ENCODE data around the gene SLC15A1. TPM values are rescaled to one million over a fixed set of nuclear protein-coding genes. Genes with fewer than 3 reads are reported as not detected.
A peak's percentile ranks its signal among the peaks of the same experiment; 100 is the strongest.

SLC15A1 gene
- polyA plus RNA-seq, 2 donors: 0.46 to 2.2 TPM

DNA sequence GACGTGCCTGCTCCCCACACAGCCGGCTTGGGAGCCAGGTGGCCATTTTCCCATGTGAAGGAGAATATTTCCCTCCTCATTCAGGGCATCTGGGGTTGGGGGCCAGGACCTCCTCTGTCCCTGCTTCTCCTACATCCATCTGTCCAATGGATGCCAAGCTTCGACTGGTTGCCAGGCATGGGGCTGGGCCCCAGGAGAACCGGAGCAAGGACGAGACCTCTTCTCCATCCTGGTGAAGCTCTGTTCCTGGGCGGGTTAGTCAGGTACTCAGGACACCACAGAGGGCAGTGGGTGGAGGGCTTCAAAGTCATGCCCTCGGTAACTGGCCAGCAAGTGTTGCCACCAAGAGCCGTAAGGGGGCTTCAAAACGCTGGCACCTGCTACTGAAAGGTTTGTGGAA, 22.3 kb upstream of the SLC15A1 start:
- H3K27me3 ChIP-seq (ENCODE audit: control insufficient read depth in 1 of 2, insufficient read depth in 2 of 2, low read length in 2 of 2): no peaks in the 10 kb centered on the region
- no peaks in the 10 kb centered on the region for H3K9me3 ChIP-seq (ENCODE audit: control insufficient read depth in 2 of 2, insufficient read depth in 1 of 2, low read depth in 1 of 2, low read length in 1 of 2)
- no peak overlapping the region for H3K27ac ChIP-seq (ENCODE audit: low read depth in 2 of 2, low read length in 1 of 2)
- H3K36me3 ChIP-seq (ENCODE audit: control insufficient read depth in 2 of 2, insufficient read depth in 2 of 2, low read length in 1 of 2): no peaks in the 10 kb centered on the region
- H3K4me1 ChIP-seq (ENCODE audit: control insufficient read depth in 2 of 2, insufficient read depth in 2 of 2, low read length in 1 of 2): no peaks in the 10 kb centered on the region
- no peak overlapping the region for H3K4me3 ChIP-seq (ENCODE audit: low read depth in 1 of 2, low read length in 2 of 2)
- 93% methylated on average over 9 of the region's 9 CpGs for WGBS, 2 donors

DNA sequence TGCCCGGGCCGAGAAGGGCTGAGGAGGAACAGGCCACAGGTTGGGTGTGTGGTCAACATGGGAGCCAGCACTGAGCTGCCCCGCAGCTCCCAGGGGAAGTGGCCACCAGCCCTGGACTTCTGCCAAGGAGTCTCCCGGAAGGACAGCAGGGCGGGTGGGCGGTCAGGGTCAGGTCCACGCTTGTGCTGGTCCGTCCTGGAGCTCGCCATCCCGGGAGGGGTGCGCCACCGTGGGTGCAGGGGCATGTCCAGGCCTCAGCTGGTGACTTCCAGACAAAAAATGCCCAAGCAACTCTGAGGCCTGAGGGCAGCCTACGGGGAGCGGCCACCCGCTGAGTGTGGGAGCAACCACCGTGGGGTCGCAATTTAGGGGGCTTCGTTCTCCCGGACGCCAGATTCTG, 21.4 kb upstream of the SLC15A1 start:
- H3K27ac ChIP-seq (ENCODE audit: low read depth in 2 of 2, low read length in 1 of 2): no peak overlapping the region
- H3K27me3 ChIP-seq (ENCODE audit: control insufficient read depth in 1 of 2, insufficient read depth in 2 of 2, low read length in 2 of 2): no peaks in the 10 kb centered on the region
- no peaks in the 10 kb centered on the region for H3K9me3 ChIP-seq (ENCODE audit: control insufficient read depth in 2 of 2, insufficient read depth in 1 of 2, low read depth in 1 of 2, low read length in 1 of 2)
- H3K4me1 ChIP-seq (ENCODE audit: control insufficient read depth in 2 of 2, insufficient read depth in 2 of 2, low read length in 1 of 2): no peaks in the 10 kb centered on the region
- H3K36me3 ChIP-seq (ENCODE audit: control insufficient read depth in 2 of 2, insufficient read depth in 2 of 2, low read length in 1 of 2): no peaks in the 10 kb centered on the region
- H3K4me3 ChIP-seq (ENCODE audit: low read depth in 1 of 2, low read length in 2 of 2): no peak overlapping the region
- WGBS, 2 donors: 87 to 88% methylated on average over 20 of the region's 20 CpGs

DNA sequence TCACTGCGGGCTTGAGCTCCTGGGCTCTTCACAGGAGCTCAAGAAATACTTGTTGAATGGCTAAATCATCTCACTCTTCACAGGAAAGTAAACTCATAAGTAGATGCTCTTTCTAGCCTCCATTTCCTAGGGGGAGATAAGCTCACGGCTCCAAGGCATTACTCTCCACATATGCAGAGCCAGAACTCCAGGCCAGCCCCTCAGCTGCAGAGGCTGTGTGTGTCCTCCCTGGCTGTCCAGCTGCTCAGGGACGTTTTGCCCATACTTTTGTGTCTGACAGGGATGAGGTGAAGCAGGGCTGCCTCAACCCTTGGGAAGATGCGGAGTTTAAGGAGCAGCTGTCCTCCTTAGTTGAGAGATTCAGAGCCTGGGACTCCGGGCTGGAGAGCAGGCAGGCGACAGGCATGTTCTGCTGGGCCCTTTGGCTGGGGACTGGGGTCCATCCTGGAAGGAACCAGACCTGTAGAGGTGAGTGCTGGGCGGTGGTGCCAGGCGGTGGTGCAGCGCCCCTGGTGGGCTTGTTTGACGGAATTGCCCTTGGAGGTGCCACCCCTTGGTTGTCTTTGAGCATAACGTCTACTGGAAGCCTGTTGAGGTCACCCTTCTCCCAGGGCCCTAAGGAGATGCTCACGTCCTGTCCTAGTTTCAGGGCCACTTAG, 20.5 kb upstream of the SLC15A1 start:
- H3K27me3 ChIP-seq (ENCODE audit: control insufficient read depth in 1 of 2, insufficient read depth in 2 of 2, low read length in 2 of 2): no peaks in the 10 kb centered on the region
- H3K27ac ChIP-seq (ENCODE audit: low read depth in 2 of 2, low read length in 1 of 2): no peak overlapping the region
- H3K4me1 ChIP-seq (ENCODE audit: control insufficient read depth in 2 of 2, insufficient read depth in 2 of 2, low read length in 1 of 2): no peaks in the 10 kb centered on the region
- no peaks in the 10 kb centered on the region for H3K9me3 ChIP-seq (ENCODE audit: control insufficient read depth in 2 of 2, insufficient read depth in 1 of 2, low read depth in 1 of 2, low read length in 1 of 2)
- no peaks in the 10 kb centered on the region for H3K36me3 ChIP-seq (ENCODE audit: control insufficient read depth in 2 of 2, insufficient read depth in 2 of 2, low read length in 1 of 2)
- 78 to 87% methylated on average over 11 to 12 of the region's 12 CpGs for WGBS, 2 donors
- no peak overlapping the region for H3K4me3 ChIP-seq (ENCODE audit: low read depth in 1 of 2, low read length in 2 of 2)

DNA sequence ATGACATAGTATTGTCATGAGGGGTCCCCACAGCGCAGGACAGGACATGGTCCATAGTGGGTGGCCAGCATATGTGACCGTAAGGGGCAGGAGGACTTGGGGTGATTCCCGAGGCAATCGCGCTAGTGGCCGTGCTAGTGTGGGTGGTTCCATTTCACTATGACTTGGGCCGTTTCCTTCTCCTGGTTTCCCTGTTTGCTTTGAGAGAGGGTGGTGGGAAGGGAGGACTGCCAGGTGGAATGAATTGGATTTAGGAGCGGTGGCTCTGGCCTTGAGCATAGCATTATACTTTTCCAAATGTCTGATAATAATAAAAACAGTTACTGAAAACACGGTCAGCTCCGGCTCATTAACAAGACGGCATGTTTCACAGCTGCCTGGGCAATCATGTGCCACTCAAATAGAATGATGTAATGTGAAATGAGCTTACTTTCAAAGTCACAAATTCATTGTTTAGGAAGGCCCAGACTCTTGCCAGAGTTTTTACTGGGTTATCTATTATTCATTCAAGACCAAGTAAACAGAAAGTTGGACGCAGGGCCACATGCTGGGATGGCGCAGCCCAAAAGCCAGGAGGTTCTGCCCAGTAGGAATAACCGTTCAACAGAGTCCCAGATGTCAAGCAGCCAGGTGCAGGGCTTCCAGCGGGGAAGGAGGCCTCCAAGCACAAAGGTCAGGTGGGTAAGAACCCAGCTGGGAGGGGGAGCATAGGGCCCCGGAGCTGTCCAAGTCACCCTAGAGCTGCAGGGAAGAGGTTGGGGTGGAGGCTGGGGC, 19.6 kb upstream of the SLC15A1 start:
- Histone ChIP-seq H3K27me3 (ENCODE audit: control insufficient read depth in 1 of 2, insufficient read depth in 2 of 2, low read length in 2 of 2) (no peaks in the 10 kb centered on the region), H3K27ac (ENCODE audit: low read depth in 2 of 2, low read length in 1 of 2) (no peak overlapping the region), H3K4me3 (ENCODE audit: low read depth in 1 of 2, low read length in 2 of 2) (no peak overlapping the region), H3K9me3 (ENCODE audit: control insufficient read depth in 2 of 2, insufficient read depth in 1 of 2, low read depth in 1 of 2, low read length in 1 of 2) (no peaks in the 10 kb centered on the region), H3K36me3 (ENCODE audit: control insufficient read depth in 2 of 2, insufficient read depth in 2 of 2, low read length in 1 of 2) (no peaks in the 10 kb centered on the region), H3K4me1 (ENCODE audit: control insufficient read depth in 2 of 2, insufficient read depth in 2 of 2, low read length in 1 of 2) (no peaks in the 10 kb centered on the region)
- 72 to 73% methylated on average over 16 of the region's 16 CpGs for WGBS, 2 donors

DNA sequence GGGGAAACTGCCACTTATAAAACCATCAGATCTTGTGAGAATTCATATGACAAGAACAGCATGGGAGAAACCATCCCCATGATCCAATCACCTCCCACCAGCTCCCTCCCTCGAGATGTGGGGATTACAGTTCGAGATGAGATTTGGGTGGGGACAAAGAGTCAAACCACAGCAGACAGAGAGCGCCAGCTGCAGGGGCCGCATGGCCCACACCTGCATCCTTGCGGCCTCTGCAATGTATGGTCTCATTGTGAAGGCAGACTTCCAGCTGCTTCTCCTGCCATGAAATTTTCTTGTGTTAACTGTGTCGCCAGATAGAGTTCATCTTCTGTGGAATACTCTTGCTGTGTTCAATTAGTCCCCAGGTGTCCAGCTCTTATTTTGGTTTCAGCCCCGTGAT, 17.3 kb upstream of the SLC15A1 start:
- H3K9me3 ChIP-seq (ENCODE audit: control insufficient read depth in 2 of 2, insufficient read depth in 1 of 2, low read depth in 1 of 2, low read length in 1 of 2): no peaks in the 10 kb centered on the region
- H3K27me3 ChIP-seq (ENCODE audit: control insufficient read depth in 1 of 2, insufficient read depth in 2 of 2, low read length in 2 of 2): no peaks in the 10 kb centered on the region
- no peak overlapping the region for H3K4me3 ChIP-seq (ENCODE audit: low read depth in 1 of 2, low read length in 2 of 2)
- no peaks in the 10 kb centered on the region for H3K4me1 ChIP-seq (ENCODE audit: control insufficient read depth in 2 of 2, insufficient read depth in 2 of 2, low read length in 1 of 2)
- H3K27ac ChIP-seq (ENCODE audit: low read depth in 2 of 2, low read length in 1 of 2): no peak overlapping the region
- H3K36me3 ChIP-seq (ENCODE audit: control insufficient read depth in 2 of 2, insufficient read depth in 2 of 2, low read length in 1 of 2): no peaks in the 10 kb centered on the region
- 87% methylated on average over 7 of the region's 7 CpGs for WGBS, 2 donors

DNA sequence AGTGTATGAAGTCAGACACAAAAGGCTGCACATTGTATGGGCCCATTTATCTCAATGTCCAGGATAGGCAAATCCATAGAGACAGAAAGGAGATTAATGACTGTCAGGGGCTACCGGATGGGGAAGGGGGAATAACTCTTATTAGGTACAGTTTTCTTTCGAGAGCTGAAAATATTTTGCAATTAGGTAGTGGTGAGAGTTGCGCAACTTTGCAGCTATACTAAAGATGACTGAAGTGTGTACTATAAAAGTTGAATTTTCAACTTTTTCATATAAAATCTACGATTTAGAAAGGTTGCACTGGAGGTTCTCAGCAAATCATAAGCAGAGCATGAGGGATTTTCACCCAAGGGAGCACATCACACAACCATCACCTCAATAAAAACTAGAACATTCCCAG, 16.1 kb upstream of the SLC15A1 start:
- H3K4me1 ChIP-seq (ENCODE audit: control insufficient read depth in 2 of 2, insufficient read depth in 2 of 2, low read length in 1 of 2): no peaks in the 10 kb centered on the region
- no peak overlapping the region for H3K27ac ChIP-seq (ENCODE audit: low read depth in 2 of 2, low read length in 1 of 2)
- H3K9me3 ChIP-seq (ENCODE audit: control insufficient read depth in 2 of 2, insufficient read depth in 1 of 2, low read depth in 1 of 2, low read length in 1 of 2): no peaks in the 10 kb centered on the region
- WGBS, 2 donors: 82 to 87% methylated on average over 4 of the region's 4 CpGs
- H3K27me3 ChIP-seq (ENCODE audit: control insufficient read depth in 1 of 2, insufficient read depth in 2 of 2, low read length in 2 of 2): no peaks in the 10 kb centered on the region
- no peak overlapping the region for H3K4me3 ChIP-seq (ENCODE audit: low read depth in 1 of 2, low read length in 2 of 2)
- no peaks in the 10 kb centered on the region for H3K36me3 ChIP-seq (ENCODE audit: control insufficient read depth in 2 of 2, insufficient read depth in 2 of 2, low read length in 1 of 2)

DNA sequence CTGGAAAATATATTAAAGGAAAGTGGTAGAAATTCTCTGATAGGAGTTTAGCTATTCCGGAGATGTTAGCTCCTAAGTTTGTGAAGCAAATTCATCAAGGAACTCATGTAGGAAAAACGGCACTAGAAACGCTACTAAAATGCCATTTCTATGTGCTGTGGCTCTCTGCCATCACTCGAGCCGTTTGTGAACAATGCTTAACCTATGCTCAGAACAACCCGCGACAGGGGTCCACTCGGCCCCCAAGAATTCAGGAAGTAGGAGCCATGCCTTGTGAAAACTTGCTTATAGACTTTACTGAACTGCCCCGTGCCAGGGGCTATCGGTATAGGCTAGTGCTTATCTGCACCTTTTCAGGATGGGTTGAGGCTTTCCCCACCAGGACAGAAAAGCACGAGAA, 14.2 kb upstream of the SLC15A1 start:
- no peaks in the 10 kb centered on the region for H3K27me3 ChIP-seq (ENCODE audit: control insufficient read depth in 1 of 2, insufficient read depth in 2 of 2, low read length in 2 of 2)
- no peaks in the 10 kb centered on the region for H3K4me1 ChIP-seq (ENCODE audit: control insufficient read depth in 2 of 2, insufficient read depth in 2 of 2, low read length in 1 of 2)
- no peaks in the 10 kb centered on the region for H3K36me3 ChIP-seq (ENCODE audit: control insufficient read depth in 2 of 2, insufficient read depth in 2 of 2, low read length in 1 of 2)
- WGBS, 2 donors: 57 to 61% methylated on average over 11 of the region's 11 CpGs
- no peak overlapping the region for H3K4me3 ChIP-seq (ENCODE audit: low read depth in 1 of 2, low read length in 2 of 2)
- H3K27ac ChIP-seq (ENCODE audit: low read depth in 2 of 2, low read length in 1 of 2): no peak overlapping the region
- H3K9me3 ChIP-seq (ENCODE audit: control insufficient read depth in 2 of 2, insufficient read depth in 1 of 2, low read depth in 1 of 2, low read length in 1 of 2): no peaks in the 10 kb centered on the region

DNA sequence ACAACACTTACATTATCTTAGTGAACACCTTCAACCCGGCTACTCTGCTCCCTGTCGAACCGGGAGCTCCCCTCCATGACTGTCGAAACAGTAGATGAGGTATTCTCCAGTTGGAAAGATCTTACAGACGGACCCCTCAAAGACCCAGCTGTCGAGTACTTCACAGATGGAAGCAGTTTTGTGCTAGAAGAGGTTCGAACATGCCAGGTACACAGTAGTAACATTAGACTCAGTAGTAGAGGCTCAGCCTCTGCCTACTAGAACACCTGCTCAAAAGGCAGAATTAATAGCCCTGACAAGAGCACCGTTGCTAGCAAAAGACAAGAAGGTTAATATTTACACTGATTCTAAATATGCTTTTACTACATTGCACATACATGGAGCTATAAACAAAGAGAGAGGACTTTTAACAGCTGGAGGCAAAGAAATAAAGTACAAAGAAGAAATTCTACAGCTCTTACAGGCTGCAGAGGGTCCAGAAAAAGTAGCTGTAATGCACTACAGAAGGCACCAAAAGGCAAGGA, 13.6 kb upstream of the SLC15A1 start:
- no peak overlapping the region for H3K4me3 ChIP-seq (ENCODE audit: low read depth in 1 of 2, low read length in 2 of 2)
- 74 to 82% methylated on average over 8 of the region's 8 CpGs for WGBS, 2 donors
- no peaks in the 10 kb centered on the region for H3K9me3 ChIP-seq (ENCODE audit: control insufficient read depth in 2 of 2, insufficient read depth in 1 of 2, low read depth in 1 of 2, low read length in 1 of 2)
- no peak overlapping the region for H3K27ac ChIP-seq (ENCODE audit: low read depth in 2 of 2, low read length in 1 of 2)
- no peaks in the 10 kb centered on the region for H3K27me3 ChIP-seq (ENCODE audit: control insufficient read depth in 1 of 2, insufficient read depth in 2 of 2, low read length in 2 of 2)
- no peaks in the 10 kb centered on the region for H3K4me1 ChIP-seq (ENCODE audit: control insufficient read depth in 2 of 2, insufficient read depth in 2 of 2, low read length in 1 of 2)
- H3K36me3 ChIP-seq (ENCODE audit: control insufficient read depth in 2 of 2, insufficient read depth in 2 of 2, low read length in 1 of 2): no peaks in the 10 kb centered on the region

DNA sequence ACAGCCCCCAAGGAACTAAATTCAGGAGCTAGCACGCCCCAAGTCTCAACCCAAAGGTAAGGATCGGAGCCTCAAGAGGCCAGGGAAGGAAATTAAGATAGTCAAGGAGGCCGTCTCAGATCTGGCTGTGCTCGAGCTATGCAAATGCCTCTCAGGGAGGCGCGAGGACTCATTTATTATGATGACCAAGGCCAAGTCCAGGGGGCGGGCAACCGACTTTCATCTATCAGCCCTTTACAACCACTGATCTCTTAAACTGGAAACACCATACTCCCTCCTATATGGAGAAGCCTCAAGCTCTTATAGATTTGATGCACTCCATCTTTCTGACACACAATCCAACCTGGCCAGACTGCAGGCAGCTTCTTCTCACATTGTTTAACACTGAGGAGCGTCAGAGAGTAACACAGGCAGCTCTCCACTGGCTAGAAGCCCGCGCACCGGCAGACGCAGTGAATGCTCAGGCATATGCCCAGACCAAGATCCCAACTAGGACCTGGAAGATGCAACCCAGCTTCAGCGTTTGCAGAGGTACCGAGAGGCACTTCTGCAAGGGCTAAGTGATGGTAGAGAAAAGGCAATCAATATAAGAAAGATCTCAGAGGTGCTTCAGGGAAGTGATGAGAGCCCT, 9.6 kb upstream of the SLC15A1 start:
- WGBS, 2 donors: 69% methylated on average over 15 of the region's 15 CpGs
- no peaks in the 10 kb centered on the region for H3K4me1 ChIP-seq (ENCODE audit: control insufficient read depth in 2 of 2, insufficient read depth in 2 of 2, low read length in 1 of 2)
- H3K27me3 ChIP-seq (ENCODE audit: control insufficient read depth in 1 of 2, insufficient read depth in 2 of 2, low read length in 2 of 2): no peaks in the 10 kb centered on the region
- no peaks in the 10 kb centered on the region for H3K9me3 ChIP-seq (ENCODE audit: control insufficient read depth in 2 of 2, insufficient read depth in 1 of 2, low read depth in 1 of 2, low read length in 1 of 2)
- peak overlapping the region; percentile 33 for H3K4me3 ChIP-seq (ENCODE audit: low read depth in 1 of 2, low read length in 2 of 2)
- H3K27ac ChIP-seq (ENCODE audit: low read depth in 2 of 2, low read length in 1 of 2): no peak overlapping the region
- no peaks in the 10 kb centered on the region for H3K36me3 ChIP-seq (ENCODE audit: control insufficient read depth in 2 of 2, insufficient read depth in 2 of 2, low read length in 1 of 2)
